GM15510 (cell line): ENCODE data around the gene FANCG.
A peak's percentile ranks its signal among the peaks of the same experiment; 100 is the strongest.

Source experiments
- POLR2A ChIP-seq: IDR thresholded peaks from 3 replicates; pipeline ENCODE4 v1.6.1; 2011; ENCODE audit warnings: borderline replicate concordance; ENCODE audit not compliant: insufficient read length; ENCODE audit errors: extremely low read depth

The FANCG gene

DNA sequence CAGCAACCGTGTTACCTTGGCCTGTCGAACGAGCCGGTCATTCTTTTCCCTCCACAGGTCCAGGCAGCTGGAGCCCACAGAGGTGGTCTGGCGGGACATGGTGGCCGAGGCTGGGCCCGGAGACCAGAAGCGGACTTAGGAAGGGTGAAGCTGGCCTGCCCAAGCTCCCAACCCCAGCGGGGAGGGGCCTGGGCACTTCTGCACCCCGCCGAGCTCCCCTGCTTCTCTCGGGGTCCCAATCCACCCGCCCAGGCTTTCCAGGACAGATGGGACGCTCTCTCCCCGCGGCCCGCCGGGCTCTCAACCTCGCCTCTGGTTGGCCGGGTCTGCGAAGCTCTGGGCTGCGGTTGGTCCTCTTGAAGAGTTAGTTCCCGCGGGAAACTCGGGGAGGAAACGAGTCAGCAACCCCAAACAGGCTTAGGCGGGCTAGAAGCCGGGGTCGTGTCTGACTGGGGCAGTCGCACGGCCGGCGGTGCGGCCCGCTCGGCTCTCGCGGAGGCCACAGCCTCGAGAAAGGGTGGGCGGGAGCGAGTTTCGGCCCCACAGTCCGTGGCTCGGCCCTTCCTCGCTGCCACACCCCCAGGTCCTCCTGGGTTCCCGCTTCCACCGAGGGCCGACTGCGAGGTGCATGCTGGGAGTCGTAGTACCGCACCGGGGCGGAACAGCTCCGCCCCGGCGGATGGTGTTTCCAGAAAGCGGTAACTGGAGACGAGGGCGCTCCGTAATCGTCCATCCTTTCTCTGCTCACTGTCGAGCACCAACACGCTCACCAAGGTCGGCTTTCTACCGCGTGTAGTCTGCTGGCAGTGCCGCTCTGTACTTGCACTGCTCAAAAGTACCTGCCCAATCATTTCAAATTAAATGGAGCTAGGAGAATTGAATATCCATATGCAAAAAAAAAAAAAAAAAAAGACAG is at the start of gene FANCG:
Gene FANCG, minus strand, starts transcription at position 517 of the 916 bp plus-strand sequence. Its CDS starts 418 bp downstream, at position 99.
- peak; percentile 60 for TF ChIP-seq POLR2A

- no peak for TF ChIP-seq POLR2A
These were observed 37.3 kb upstream of the FANCG start for GRCh38 chr9:35116898-35117551.

DNA sequence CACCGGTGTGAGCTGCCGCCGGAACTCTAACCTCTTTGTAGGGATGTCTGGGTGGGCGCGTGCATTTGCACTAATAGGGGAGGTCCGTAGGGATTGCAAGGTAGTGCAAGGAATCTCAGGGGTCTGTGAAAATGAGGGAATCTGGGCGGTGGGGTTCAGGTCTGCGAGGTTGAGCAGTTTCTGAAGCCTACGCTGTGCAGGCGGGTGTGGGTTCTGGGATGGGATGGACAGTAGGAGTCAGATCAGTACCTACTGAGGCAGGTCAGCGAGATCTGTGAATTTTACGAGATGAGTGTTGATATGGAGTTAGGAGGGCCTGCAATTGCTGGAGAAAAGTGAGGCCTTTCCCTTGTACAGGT is 36.8 kb upstream of the FANCG start:
- no peak for TF ChIP-seq POLR2A

- TF ChIP-seq POLR2A, result peak; percentile 52
These were observed 36.2 kb upstream of the FANCG start, which contains the start of gene ATOSB for GRCh38 chr9:35115680-35116538. Gene ATOSB (minus strand): TSS chr9:35115862. CDS start chr9:35108274, 7,588 bp downstream.

DNA sequence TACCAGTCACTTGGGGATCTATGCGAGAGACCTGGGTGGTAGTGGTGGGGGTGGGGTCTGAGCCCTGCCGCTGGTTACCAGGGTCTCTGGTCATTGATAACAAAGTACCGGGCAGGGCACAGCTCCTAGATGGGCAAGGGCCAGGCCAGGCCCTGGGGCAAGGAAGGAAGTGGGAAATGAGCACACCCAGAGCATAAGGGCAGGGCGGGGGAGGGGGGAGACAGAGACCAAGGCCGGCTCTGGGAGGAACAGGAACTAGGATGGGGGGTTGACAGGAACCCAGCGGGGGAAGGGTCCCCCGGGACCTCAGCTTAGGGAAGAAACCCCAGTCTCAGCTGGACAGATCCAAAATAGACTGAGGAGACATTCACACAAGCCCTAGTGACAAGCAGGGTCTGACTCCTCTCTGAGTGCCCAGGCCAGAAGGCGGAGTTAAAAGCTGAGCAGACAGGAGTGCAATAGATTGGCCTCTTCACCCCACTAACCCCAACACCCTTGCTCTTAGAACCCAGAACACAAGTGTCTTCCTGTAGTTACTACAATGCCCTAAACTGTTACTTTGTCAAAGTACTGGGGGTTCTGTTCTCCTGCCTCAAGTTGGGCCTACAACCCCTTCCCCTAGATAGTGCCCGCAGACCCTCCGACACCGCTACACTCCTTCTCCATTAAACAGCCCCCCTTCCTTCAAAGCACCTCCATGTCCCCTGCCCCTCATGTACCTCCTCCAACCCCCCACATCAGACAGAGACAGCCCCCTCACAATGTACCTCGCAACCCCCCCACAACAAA is 35.3 kb upstream of the FANCG start:
- no peak for TF ChIP-seq POLR2A

- TF ChIP-seq POLR2A, result no peak
These were observed 34.5 kb upstream of the FANCG start for GRCh38 chr9:35114113-35114839.

DNA sequence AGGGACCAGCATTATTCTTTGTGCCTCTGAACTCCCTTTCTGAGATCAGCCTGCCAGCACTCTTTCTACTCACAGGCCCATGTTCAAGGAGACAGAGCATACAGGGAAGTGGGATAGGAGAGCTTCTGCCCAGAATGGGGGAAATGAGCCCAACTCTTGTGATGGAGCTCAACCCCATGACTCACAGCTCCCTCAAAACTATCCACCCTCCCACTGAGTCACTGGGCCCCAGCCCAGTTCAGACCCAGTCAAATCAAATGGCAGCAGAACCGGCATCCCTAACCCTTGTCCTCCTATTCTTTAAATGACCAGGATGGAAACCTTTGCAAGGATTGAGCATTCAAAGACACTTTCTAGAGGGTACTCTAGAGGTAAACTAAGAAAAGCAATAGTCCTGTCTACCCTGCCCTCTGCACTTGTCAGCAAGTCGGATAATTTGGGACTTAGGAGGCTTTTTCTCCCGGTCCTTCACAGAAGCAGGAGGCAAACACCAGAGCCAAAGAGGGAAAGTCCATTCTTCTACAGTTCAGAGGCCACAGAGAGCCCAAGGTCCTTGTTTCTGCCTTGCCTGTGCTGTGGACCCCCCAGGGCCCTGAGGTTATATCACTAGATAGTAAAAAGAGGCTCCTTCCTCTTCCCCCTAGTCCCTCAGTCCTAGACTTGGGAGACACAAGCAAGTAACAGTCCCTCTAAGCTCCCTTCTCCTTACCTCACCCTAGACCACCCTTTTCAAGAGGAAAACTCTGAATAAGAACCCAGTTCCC is 32.7 kb upstream of the FANCG start:
- TF ChIP-seq POLR2A, result no peak

- peak; percentile 27 for TF ChIP-seq POLR2A
These were observed 31.5 kb upstream of the FANCG start for GRCh38 chr9:35111001-35111933.

DNA sequence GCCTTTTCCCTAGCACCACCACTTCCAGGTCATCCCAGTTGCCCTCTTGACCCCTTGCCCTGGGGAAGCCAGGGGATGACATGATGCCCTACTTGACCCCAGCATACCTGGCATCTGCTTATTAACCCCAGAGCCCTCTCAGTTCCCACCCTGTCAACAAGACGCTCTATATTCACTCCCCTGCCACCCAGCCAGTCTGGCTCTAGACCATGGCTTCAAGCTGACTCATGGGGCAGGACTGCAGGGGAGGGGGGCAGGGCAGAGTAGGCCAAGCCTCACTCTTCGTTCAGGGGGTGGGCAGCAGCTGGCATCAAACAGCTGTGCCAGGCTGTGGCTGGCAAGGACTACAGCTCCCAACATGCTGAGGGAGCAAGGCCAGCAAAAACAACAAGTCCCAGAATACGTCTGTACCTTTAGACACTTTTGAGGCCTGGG is 30.6 kb upstream of the FANCG start:
- TF ChIP-seq POLR2A, result no peak

- no peak for TF ChIP-seq POLR2A
These were observed 29.3 kb upstream of the FANCG start for GRCh38 chr9:35108946-35109575.

- TF ChIP-seq POLR2A, result no peak
These were observed 28.7 kb upstream of the FANCG start for GRCh38 chr9:35108461-35108860.
